CD4-positive, alpha-beta T cell (primary cell): Measurements from ENCODE around the gene HSPB7. TPM values are rescaled to one million over a fixed set of nuclear protein-coding genes. Genes with fewer than 3 reads are reported as not detected.

Experiments
- ATAC-seq: fragments of 200-7000 bp; cut with Tn5 transposase; one replicate; pipeline ENCODE4 v1.10.0; 2022; ENCODE audit warnings: mild to moderate bottlenecking; ENCODE audit not compliant: poor library complexity
- CTCF ChIA-PET: fragments of 350-600 bp; sonication (Branson Sonifier 250); formaldehyde crosslinking; loops from one replicate; lab custom pipeline; 2021; ENCODE audit warnings: antibody characterized with exemption, inconsistent platforms; lab: Charles Lee
- POLR2A ChIA-PET: fragments of 350-600 bp; sonication (Branson Sonifier 250); formaldehyde crosslinking; loops from one replicate; lab custom pipeline; 2021; ENCODE audit warnings: antibody characterized with exemption, inconsistent platforms; lab: Charles Lee
- DNase-seq, 14 experiments: peaks; one replicate each; pipeline ENCODE4 v3.0.0-alpha.2; 2013 to 2020; ENCODE audit warnings: mixed read lengths in 2 of 14
- H3K27ac ChIP-seq, 2 donors: one replicate each; pipeline versions ENCODE4 v1.5.1 to v1.7.0; 2013; ENCODE audit warnings: low read length in 2 of 2, low read depth in 1 of 2, mild to moderate bottlenecking in 1 of 2
- H3K27me3 ChIP-seq, 2 experiments: 1 replicate in 1 of 2; 2 replicates in 1 of 2; pipeline versions ENCODE4 v1.6.1 to v1.7.0; 2013; ENCODE audit warnings: low read length in 2 of 2, control low read depth in 1 of 2, mild to moderate bottlenecking in 1 of 2, moderate library complexity in 1 of 2; ENCODE audit not compliant: insufficient read depth in 2 of 2, control insufficient read depth in 1 of 2
- H3K36me3 ChIP-seq: one replicate; pipeline ENCODE4 v1.6.1; 2013; ENCODE audit warnings: low read length, control low read depth; ENCODE audit not compliant: insufficient read depth
- H3K4me1 ChIP-seq: one replicate; pipeline ENCODE4 v1.6.1; 2013; ENCODE audit warnings: low read length, control low read depth; ENCODE audit not compliant: insufficient read depth
- H3K4me3 ChIP-seq: one replicate; pipeline ENCODE4 v1.5.1; 2013; ENCODE audit warnings: mild to moderate bottlenecking, low read length, moderate library complexity
- H3K9me3 ChIP-seq, 2 experiments: 1 replicate in 1 of 2; 2 replicates in 1 of 2; pipeline versions ENCODE4 v1.6.1 to v1.7.0; 2013; ENCODE audit warnings: low read length in 2 of 2, mild to moderate bottlenecking in 2 of 2, control low read depth in 1 of 2, moderate library complexity in 1 of 2; ENCODE audit not compliant: control insufficient read depth in 1 of 2, insufficient read depth in 1 of 2
- H3K27ac Mint-ChIP-seq: one replicate; pipeline ENCODE4 v1.8.0; 2020; ENCODE audit warnings: mixed read lengths
- H3K27me3 Mint-ChIP-seq: one replicate; pipeline ENCODE4 v1.8.0; 2021; ENCODE audit warnings: mixed read lengths
- H3K36me3 Mint-ChIP-seq: one replicate; pipeline ENCODE4 v1.8.0; 2021; ENCODE audit warnings: low read depth, mixed read lengths
- H3K4me1 Mint-ChIP-seq: one replicate; pipeline ENCODE4 v1.8.0; 2021; ENCODE audit warnings: low read depth, mixed read lengths
- H3K4me3 Mint-ChIP-seq: one replicate; pipeline ENCODE4 v1.8.0; 2020; ENCODE audit warnings: mild to moderate bottlenecking, mixed read lengths
- H3K9me3 Mint-ChIP-seq: one replicate; pipeline ENCODE4 v1.8.0; 2020; ENCODE audit warnings: mixed read lengths
- intact Hi-C, 2 experiments: fragments of 100-400 bp; cut with DNase I in 1 of 2; cut with micrococcal nuclease in 1 of 2; formaldehyde crosslinking; loops; one replicate each; pipeline versions ENCODE4 v1.15.1 to v1.9.0; 2023 to 2025; cut with DNase I, micrococcal nuclease
- total RNA-seq, 174 experiments: library from RNA in 2 of 174; stranded (reverse) in 2 of 174; gene quantifications; one replicate each; pipeline ENCODE4 v1.2.3 and lab custom pipeline; 2021 to 2026
- TF ChIP-seq, protein P1 (sequence below): fragments of 200-600 bp; IDR thresholded peaks from one replicate; pipeline ENCODE4 v1.8.0; 2022; ENCODE audit warnings: antibody characterized with exemption, mild to moderate bottlenecking

The HSPB7 gene
- total RNA-seq, 2 experiments from 2014 or later = not detected

DNA sequence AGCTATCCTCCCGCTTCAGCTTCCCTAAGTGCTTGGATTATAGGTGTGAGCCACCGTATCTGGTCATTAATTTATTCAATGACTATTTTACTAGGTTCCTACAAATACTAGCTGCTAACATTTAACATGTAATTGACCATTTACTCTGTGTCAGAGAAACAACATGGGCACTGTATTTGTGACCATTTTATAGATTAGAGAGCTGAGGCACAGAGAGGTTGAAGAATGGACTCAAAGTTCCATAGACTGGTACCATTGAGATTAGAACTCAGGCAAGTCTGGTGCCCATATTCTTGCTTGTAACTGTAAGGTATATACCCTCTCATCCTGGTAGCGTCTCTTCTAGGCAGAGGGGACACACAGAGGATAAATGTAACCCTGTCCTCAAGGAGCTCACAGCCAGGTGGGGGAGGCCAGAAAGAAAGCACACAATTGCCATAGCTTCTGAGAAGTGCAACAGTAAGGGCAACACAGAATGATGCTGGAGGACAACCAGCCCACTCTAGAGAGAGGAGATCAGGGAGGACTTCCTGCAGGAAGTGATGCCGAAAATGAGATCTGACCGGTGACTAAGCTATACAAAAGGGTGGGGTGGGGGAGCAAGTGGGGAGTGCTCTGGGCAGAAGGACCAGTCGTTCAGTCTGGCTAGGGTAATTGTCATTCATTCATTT lies 10.0 kb downstream of the HSPB7 start:
- POLR2A ChIA-PET = no interaction called here
- no peak overlapping the region for H3K27ac ChIP-seq
- Mint-ChIP-seq H3K4me3 (no peak overlapping the region), H3K27me3 (peaks cover 11% of the 10 kb centered on the region), H3K4me1 (no peaks in the 10 kb centered on the region), H3K36me3 (no peaks in the 10 kb centered on the region), H3K9me3 (no peaks in the 10 kb centered on the region), H3K27ac (no peak overlapping the region)
- CTCF ChIA-PET = no interaction called here
- ATAC-seq (no peak), DNase-seq (no peak)
- no peaks in the 10 kb centered on the region for H3K9me3 ChIP-seq
- H3K27me3 ChIP-seq = no peaks in the 10 kb centered on the region
- intact Hi-C loops = loop anchor here (2.0 to 5.0 kb wide), 3 partner anchors 179 to 237 kb away; no protein-coding TSS in a partner anchor
- no peaks in the 10 kb centered on the region for H3K36me3 ChIP-seq
- TF ChIP-seq, protein P1, sequence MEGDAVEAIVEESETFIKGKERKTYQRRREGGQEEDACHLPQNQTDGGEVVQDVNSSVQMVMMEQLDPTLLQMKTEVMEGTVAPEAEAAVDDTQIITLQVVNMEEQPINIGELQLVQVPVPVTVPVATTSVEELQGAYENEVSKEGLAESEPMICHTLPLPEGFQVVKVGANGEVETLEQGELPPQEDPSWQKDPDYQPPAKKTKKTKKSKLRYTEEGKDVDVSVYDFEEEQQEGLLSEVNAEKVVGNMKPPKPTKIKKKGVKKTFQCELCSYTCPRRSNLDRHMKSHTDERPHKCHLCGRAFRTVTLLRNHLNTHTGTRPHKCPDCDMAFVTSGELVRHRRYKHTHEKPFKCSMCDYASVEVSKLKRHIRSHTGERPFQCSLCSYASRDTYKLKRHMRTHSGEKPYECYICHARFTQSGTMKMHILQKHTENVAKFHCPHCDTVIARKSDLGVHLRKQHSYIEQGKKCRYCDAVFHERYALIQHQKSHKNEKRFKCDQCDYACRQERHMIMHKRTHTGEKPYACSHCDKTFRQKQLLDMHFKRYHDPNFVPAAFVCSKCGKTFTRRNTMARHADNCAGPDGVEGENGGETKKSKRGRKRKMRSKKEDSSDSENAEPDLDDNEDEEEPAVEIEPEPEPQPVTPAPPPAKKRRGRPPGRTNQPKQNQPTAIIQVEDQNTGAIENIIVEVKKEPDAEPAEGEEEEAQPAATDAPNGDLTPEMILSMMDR = no peak
- H3K4me1 ChIP-seq = peaks cover 8% of the 10 kb centered on the region
- no peak overlapping the region for H3K4me3 ChIP-seq

DNA sequence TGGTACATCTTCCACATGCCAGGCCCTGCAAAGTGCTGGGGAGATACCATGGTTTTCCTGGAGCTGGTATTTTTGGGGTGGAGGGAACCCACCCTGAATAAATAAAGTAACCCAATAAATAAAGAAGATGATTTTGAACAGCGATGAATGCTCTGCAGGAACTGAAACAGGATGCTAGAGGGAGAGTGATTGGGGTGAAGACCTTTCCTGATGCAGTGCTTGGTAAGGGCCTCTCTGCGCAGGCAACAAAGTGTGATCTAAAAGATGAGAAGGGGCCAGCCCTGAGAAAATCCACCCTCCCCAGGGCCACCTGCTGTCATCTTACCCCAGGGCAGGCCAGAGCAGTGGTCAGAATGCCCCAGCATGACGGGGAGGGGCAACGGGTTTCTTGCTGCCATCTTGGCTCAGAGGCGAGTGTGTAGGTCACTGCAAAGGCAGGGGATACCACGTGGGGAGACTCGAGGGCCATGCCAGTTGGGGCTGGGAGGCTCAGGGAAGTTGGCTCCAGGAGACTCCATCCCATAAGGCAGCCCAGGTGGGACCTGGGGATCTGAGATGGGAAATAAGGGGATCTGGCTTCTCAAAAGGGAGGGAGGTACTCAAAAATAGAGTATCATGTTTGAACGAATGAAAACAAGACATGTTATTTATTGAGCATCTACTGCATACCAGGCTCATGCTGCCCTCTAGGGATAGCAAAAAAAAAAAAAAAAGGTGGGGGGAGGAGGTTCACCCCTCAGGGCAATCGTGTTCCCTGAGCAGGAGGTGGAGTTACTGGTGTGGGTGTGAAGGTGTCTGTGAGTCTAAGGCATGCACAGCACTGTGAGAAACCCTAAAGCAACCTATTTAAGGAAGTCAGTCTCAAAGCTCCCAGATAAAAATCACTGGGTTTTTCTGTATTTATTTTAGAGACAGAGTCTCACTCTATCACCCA lies 11.0 kb downstream of the HSPB7 start:
- Mint-ChIP-seq H3K36me3 (no peaks in the 10 kb centered on the region), H3K9me3 (no peaks in the 10 kb centered on the region), H3K4me1 (no peaks in the 10 kb centered on the region), H3K4me3 (no peak overlapping the region), H3K27me3 (peaks cover 4% of the 10 kb centered on the region), H3K27ac (no peak overlapping the region)
- TF ChIP-seq, protein P1 = no peak
- Histone ChIP-seq H3K4me3 (no peak overlapping the region), H3K9me3 (no peaks in the 10 kb centered on the region), H3K4me1 (no peaks in the 10 kb centered on the region), H3K27ac (no peak overlapping the region), H3K27me3 (no peaks in the 10 kb centered on the region), H3K36me3 (no peaks in the 10 kb centered on the region)
- intact Hi-C loops = loop anchor here in 1 of 2 experiments (5.0 kb wide), 1 partner anchor 205 kb away; no protein-coding TSS in a partner anchor
- DNase-seq (peak in 1 of 14 experiments; percentile 17), ATAC-seq (peak; percentile 44)
- POLR2A ChIA-PET = no interaction called here
- CTCF ChIA-PET = no interaction called here

DNA sequence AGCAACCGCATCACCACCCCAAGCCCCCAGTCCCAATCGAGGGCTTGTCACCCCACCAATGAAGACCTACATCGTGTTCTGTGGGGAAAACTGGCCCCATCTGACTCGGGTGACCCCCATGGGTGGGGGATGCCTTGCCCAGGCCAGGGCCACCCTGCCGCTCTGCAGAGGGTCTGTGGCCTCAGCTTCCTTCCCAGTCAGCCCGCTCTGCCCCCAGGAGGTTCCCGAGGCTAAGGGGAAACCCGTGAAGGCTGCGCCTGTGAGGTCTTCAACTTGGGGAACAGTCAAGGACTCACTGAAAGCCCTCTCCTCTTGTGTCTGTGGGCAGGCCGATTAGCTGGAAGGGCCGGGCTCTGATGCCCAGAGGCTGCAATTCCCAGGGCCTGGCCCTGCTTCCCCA lies 11.8 kb downstream of the HSPB7 start:
- Mint-ChIP-seq H3K27me3 (peaks cover 4% of the 10 kb centered on the region), H3K36me3 (no peaks in the 10 kb centered on the region), H3K9me3 (no peaks in the 10 kb centered on the region), H3K4me3 (no peak overlapping the region), H3K4me1 (no peaks in the 10 kb centered on the region), H3K27ac (no peak overlapping the region)
- DNase-seq = no peak
- no peaks in the 10 kb centered on the region for H3K36me3 ChIP-seq
- H3K27ac ChIP-seq = no peak overlapping the region
- CTCF ChIA-PET = no interaction called here
- H3K4me3 ChIP-seq = no peak overlapping the region
- intact Hi-C loops = loop anchor here in 1 of 2 experiments (5.0 kb wide), 1 partner anchor 204 kb away; no protein-coding TSS in a partner anchor
- no peaks in the 10 kb centered on the region for H3K4me1 ChIP-seq
- ATAC-seq = no peak
- no peaks in the 10 kb centered on the region for H3K9me3 ChIP-seq
- H3K27me3 ChIP-seq = no peaks in the 10 kb centered on the region
- TF ChIP-seq, protein P1 = no peak
- POLR2A ChIA-PET = interaction anchor here (0.7 kb wide), 1 partner anchor 11 kb away, joined by 3 read pairs; no protein-coding TSS in a partner anchor
